ENCODE data around the gene PHRF1.
A peak's percentile ranks its signal among the peaks of the same experiment; 100 is the strongest.

The PHRF1 gene

GRCh38 chr11:616320-617198 is 40.3 kb downstream of the PHRF1 start:
- no peak for DNase-seq (ENCODE audit: low spot score)

- no peak for DNase-seq (ENCODE audit: low spot score)
Observed at GRCh38 chr11:617199-617911, 41.1 kb downstream of the PHRF1 start.

- DNase-seq (ENCODE audit: low spot score) = no peak
Observed at GRCh38 chr11:617912-618682, 41.8 kb downstream of the PHRF1 start.

GRCh38 chr11:618856-619627 is 42.8 kb downstream of the PHRF1 start:
- no peak for DNase-seq (ENCODE audit: low spot score)

GRCh38 chr11:619628-620050 is 43.4 kb downstream of the PHRF1 start:
- no peak for DNase-seq (ENCODE audit: low spot score)

GRCh38 chr11:620201-620600 is 43.9 kb downstream of the PHRF1 start:
- DNase-seq (ENCODE audit: low spot score) = no peak

GRCh38 chr11:620935-621814 is 44.9 kb downstream of the PHRF1 start:
- no peak for DNase-seq (ENCODE audit: low spot score)

GRCh38 chr11:621838-622237 is 45.6 kb downstream of the PHRF1 start:
- DNase-seq (ENCODE audit: low spot score) = no peak

- no peak for DNase-seq (ENCODE audit: low spot score)
Observed at GRCh38 chr11:623349-623869, 47.1 kb downstream of the PHRF1 start.

GRCh38 chr11:623999-624704 is 47.9 kb downstream of the PHRF1 start:
- DNase-seq (ENCODE audit: low spot score) = peak; percentile 70

GRCh38 chr11:624705-625635 is 48.7 kb downstream of the PHRF1 start, which contains the start of gene CDHR5:
CDHR5 (minus strand) TSS chr11:624955; CDS start chr11:624902, 53 bp downstream.
- no peak for DNase-seq (ENCODE audit: low spot score)

GRCh38 chr11:625636-626268 is 49.5 kb downstream of the PHRF1 start:
- DNase-seq (ENCODE audit: low spot score) = no peak

- no peak for DNase-seq (ENCODE audit: low spot score)
Observed at GRCh38 chr11:626475-627307, 50.4 kb downstream of the PHRF1 start, which contains the start of gene SCT. SCT (minus strand) TSS chr11:627181; CDS start chr11:627143, 38 bp downstream.

- DNase-seq (ENCODE audit: low spot score) = no peak
Observed at GRCh38 chr11:627308-627576, 51.0 kb downstream of the PHRF1 start.

- no peak for DNase-seq (ENCODE audit: low spot score)
Observed at GRCh38 chr11:628056-628455, 51.8 kb downstream of the PHRF1 start.

GRCh38 chr11:629237-629583 is 52.9 kb downstream of the PHRF1 start:
- no peak for DNase-seq (ENCODE audit: low spot score)

GRCh38 chr11:630871-631270 is 54.6 kb downstream of the PHRF1 start:
- no peak for DNase-seq (ENCODE audit: low spot score)

All from hematopoietic multipotent progenitor cell treated with erythropoietin and hydrocortisone succinate and interleukin-3 and kit ligand, for 15 days (in vitro differentiated cells).